Measurements from ENCODE around the gene MAST2. TPM values are rescaled to one million over a fixed set of nuclear protein-coding genes. Genes with fewer than 3 reads are reported as not detected.

MAST2 gene
- total and polyA plus RNA-seq, 2 donors (not counting 3 experiments of a cell fraction or from before 2014, with no cell fraction given), result 25.0 to 41.2 TPM

GRCh38 chr1:46044116-46044515 lies 240.7 kb downstream of the MAST2 start:
- CTCF ChIA-PET, result interaction anchor here (1.1 to 1.3 kb wide), 2 partner anchors 10 to 179 kb away, joined by 3 to 4 read pairs; no protein-coding TSS in a partner anchor
- TF ChIP-seq JUN (IDR thresholded peaks at IDR 0.05; ENCODE audit: borderline replicate concordance, insufficient read depth, insufficient read length, low read depth), result no peak
- TF ChIP-seq CTCF (IDR thresholded peaks at IDR 0.05; ENCODE audit: extremely low read depth in 1 of 2, insufficient read depth in 1 of 2, low read depth in 1 of 2, low read length in 2 of 2), result no peak
- no peak for TF ChIP-seq POLR2A (IDR thresholded peaks at IDR 0.05; ENCODE audit: low read depth, low read length)
- no peak for TF ChIP-seq MAX (IDR thresholded peaks at IDR 0.05; ENCODE audit: insufficient read depth, insufficient read length)
- TF ChIP-seq FOS (IDR thresholded peaks at IDR 0.05; ENCODE audit: borderline replicate concordance, insufficient read depth, low read length), result no peak
- no peak for TF ChIP-seq EZH2 (IDR thresholded peaks at IDR 0.05; ENCODE audit: borderline replicate concordance, low read depth, low read length, severe bottlenecking)
- no peak for TF ChIP-seq POLR2AphosphoS5 (IDR thresholded peaks at IDR 0.05; ENCODE audit: insufficient read depth, low read depth, low read length)
- TF ChIP-seq GATA2 (IDR thresholded peaks at IDR 0.05; ENCODE audit: insufficient read depth, insufficient read length, low read depth, low read length), result no peak
- TF ChIP-seq MYC (IDR thresholded peaks at IDR 0.05; ENCODE audit: low read depth, low read length), result no peak

More at GRCh38 chr1:46044116-46044515, 240.7 kb downstream of the MAST2 start:
- Histone ChIP-seq H3K9ac (replicated peaks; ENCODE audit: extremely low read depth, insufficient read depth, low read length) (no peak overlapping the region), H3K27me3 (ENCODE audit: control insufficient read depth in 2 of 2, insufficient read depth in 2 of 2, low read length in 2 of 2) (no peaks in the 10 kb centered on the region), H4K20me1 (replicated peaks; ENCODE audit: control insufficient read depth, extremely low read depth, insufficient read depth, low read length) (no peaks in the 10 kb centered on the region), H3K4me2 (ENCODE audit: insufficient read depth, low read length) (no peak overlapping the region), H2AFZ (ENCODE audit: low read depth, low read length) (no peak overlapping the region), H3K9me3 (replicated peaks; ENCODE audit: control insufficient read depth, insufficient read depth, low read length) (no peaks in the 10 kb centered on the region), H3K4me3 (replicated peaks in 1 of 3; ENCODE audit: insufficient read depth in 1 of 3, low read depth in 1 of 3, low read length in 3 of 3) (no peak overlapping the region), H3K4me1 (ENCODE audit: control insufficient read depth, extremely low read depth, insufficient read depth, low read length) (peaks cover 4% of the 10 kb centered on the region), H3K9me1 (replicated peaks; ENCODE audit: control insufficient read depth, extremely low read depth, insufficient read depth, low read length) (no peaks in the 10 kb centered on the region), H3K27ac (ENCODE audit: insufficient read depth, low read depth, low read length) (no peak overlapping the region), H3K36me3 (ENCODE audit: control insufficient read depth in 2 of 2, extremely low read depth in 1 of 2, insufficient read depth in 2 of 2, low read length in 2 of 2) (peaks cover 0 to 7% of the 10 kb centered on the region in 2 experiments), H3K79me2 (ENCODE audit: control insufficient read depth, insufficient read depth, low read length) (no peaks in the 10 kb centered on the region)
- BruUV-seq (replicated peaks), result no TSS peak
- dilution Hi-C loops (cut with MboI; ENCODE audit: extremely low pct_ligation_motif_present, low sequenced_read_pairs) (loop anchor here (25.0 kb wide), 1 partner anchor 143 kb away; the partner anchor contains the start of genes P3R3URF, POMGNT1 and TSPAN1), intact Hi-C loops (cut with micrococcal nuclease) (no loop called here)
- FAIRE-seq, result no peak
- DNase-seq (ENCODE audit: low read depth, low spot score), result no peak
- POLR2A ChIA-PET, result no interaction called here

Measured in endothelial cell of umbilical vein (primary cell).